Head of caudate nucleus (tissue), 42 donors: ENCODE data around the gene AGAP1.

Experiments
- DNase-seq, 42 donors: peaks; one replicate each; pipeline versions ENCODE4 v3.0.0 to v3.0.0-alpha.2; 2020 to 2021; ENCODE audit warnings: mixed read lengths in 7 of 42
- intact Hi-C: fragments of 100-400 bp; cut with DNase I; formaldehyde crosslinking; loops from one replicate; pipeline ENCODE4 v1.15.0; 2022

The AGAP1 gene

DNA sequence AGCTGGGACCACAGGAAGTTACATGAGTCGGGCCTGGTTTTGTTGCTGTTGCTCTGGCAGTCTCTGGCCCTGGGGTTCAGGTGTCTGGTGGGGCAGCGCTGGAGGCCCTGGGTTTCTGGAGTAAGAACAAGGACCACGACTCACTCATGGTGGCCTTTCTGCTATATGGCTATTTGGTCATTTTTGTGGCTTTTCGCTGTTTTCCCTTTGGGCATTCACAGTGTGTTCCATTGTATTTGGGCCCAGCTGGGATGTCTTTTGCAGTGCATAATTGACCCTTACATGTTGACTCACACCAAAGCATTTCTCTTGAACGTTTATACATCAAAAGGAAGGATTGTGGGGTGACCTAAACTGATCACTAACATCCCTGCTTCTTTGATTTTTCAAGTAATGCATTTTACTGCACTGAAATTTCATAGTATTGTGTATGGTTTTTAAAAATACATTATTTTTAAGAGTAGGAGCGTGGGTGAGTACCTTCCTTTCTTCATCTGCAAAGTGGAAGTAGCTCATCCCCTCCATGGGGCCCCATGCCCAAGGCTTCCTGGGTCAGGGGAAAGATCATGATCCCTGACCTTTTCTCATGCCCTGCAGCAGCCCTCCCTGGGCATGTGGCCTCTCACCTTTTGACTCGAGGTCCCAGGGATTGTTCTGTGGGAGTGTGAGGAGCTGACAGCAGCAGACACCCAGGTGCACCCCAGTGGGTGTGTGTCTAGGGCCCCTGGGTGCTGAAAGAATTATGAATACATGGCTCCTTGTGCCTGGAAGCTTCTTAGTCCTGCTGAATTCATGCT is 225.5 kb downstream of the AGAP1 start:
- intact Hi-C loops: no loop called here
- peak in 4 of 42 donors; percentile 32 to 56 (median 46) for DNase-seq

DNA sequence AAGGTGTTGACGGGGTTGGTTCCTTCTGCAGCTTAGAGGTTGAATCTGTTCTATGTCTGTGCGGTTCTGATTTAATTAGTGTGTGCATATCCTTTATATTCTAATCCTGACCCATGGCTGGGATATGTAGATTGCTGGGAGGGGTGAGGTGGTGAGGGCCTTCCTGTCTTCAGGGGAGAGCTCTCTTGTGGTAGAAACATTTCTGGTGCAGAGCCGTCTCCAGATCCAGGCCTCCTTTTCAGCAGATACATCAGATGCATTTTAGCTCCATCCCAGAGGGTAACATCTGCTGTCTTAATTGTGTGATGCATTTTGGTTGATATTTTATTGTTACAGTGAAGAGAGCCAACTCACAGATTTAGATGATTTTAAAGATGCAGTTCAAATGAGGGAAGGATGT is 227.8 kb downstream of the AGAP1 start:
- intact Hi-C loops: no loop called here
- no peak for DNase-seq

- intact Hi-C loops: no loop called here
Measured at GRCh38 chr2:235722869-235723268, 229.0 kb downstream of the AGAP1 start.

DNA sequence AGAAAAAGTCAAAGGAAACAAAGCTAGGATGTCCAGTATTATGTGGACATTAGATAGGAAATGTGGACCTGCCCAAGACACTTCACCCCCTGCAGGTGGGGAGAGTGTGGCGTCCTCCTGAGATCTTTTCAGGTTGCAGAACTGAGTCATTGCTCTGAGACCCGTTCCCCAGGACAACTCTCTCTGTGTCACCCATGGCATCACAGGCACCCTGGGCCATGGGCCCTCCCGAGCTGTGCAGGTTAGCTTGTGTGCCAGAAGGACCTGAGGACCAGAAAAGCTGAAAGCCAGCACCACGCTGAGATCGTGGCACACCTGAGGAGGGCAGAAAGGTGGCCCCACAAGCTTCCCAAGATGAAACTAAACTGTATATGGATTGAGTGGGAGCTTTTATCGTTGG is 229.5 kb downstream of the AGAP1 start:
- no peak for DNase-seq
- intact Hi-C loops: no loop called here

More at GRCh38 chr2:235722869-235723268, 229.0 kb downstream of the AGAP1 start:
- DNase-seq: peak in 1 of 42 donors; percentile 14

DNA sequence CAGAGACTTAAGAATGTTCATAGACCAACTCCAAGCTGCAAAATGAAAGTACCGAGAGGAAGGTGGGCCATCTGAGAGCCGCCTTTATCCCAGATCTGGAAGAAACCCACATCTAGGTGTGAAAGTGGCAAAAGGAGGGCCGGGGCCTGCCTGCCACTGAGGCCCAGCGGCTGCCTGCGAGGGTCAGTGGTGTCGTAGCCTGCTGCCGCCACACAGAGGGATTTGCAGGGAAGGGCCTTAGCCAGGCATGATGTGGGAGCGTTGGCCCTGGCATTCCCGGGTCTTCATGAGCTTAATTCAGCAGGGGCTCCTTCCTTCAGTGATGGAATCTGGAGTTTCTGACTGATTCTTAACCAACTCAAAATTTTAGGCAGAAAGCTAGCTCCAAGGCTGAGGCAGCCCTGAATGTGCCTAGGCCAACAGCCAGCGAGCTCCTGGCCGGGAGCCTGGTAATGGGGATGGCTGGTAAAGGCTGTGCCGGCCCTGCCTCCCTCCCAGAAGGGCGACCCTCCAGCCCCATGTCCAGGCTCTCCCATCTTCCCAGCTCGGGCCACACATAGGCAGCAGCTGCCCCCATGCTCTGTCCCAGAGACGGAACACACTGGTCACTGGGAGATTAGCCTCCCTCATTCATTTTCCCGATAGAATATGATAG is 230.1 kb downstream of the AGAP1 start:
- intact Hi-C loops: no loop called here
- DNase-seq: peak in 35 of 42 donors; percentile 42 to 84 (median 61)

DNA sequence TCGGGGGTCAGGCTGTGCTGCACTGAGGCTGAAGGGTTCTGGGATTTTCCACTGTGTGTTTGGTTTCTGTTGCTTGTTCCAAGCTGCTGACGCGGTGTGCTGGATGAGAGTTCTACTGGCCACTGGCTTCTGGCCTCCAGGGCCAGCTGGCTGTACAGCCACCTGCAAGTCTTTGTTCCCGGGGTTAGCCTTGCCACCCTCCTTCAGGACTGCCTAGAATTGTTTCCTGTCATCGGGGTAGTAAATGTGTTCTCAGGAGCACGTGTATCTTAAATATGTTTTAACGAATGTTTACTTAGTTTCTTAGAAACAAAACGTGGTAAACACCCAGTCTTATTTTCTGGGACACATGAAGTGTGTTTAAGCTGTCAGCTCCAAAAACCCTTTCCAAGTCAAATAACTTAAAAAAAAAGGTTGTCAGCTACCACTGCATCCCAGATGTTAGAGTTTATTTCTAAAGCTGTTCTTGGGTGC is 231.2 kb downstream of the AGAP1 start:
- peak in 34 of 42 donors; percentile 46 to 90 (median 62) for DNase-seq
- intact Hi-C loops: no loop called here

- intact Hi-C loops: no loop called here
- DNase-seq: peak in 1 of 42 donors; percentile 13
Measured at GRCh38 chr2:235725841-235726240, 232.0 kb downstream of the AGAP1 start.

GRCh38 chr2:235726554-235726953 is 232.7 kb downstream of the AGAP1 start:
- intact Hi-C loops: no loop called here
- DNase-seq: no peak

GRCh38 chr2:235727174-235727573 is 233.3 kb downstream of the AGAP1 start:
- intact Hi-C loops: no loop called here

GRCh38 chr2:235727891-235728799 is 234.3 kb downstream of the AGAP1 start:
- DNase-seq: peak in 1 of 42 donors; percentile 15
- intact Hi-C loops: no loop called here

More at GRCh38 chr2:235727174-235727573, 233.3 kb downstream of the AGAP1 start:
- DNase-seq: no peak

- DNase-seq: peak in 35 of 42 donors; percentile 24 to 88 (median 58)
Measured at GRCh38 chr2:235728800-235729556, 235.1 kb downstream of the AGAP1 start.

GRCh38 chr2:235729557-235729947 is 235.7 kb downstream of the AGAP1 start:
- intact Hi-C loops: no loop called here
- no peak for DNase-seq

More at GRCh38 chr2:235728800-235729556, 235.1 kb downstream of the AGAP1 start:
- intact Hi-C loops: no loop called here

DNA sequence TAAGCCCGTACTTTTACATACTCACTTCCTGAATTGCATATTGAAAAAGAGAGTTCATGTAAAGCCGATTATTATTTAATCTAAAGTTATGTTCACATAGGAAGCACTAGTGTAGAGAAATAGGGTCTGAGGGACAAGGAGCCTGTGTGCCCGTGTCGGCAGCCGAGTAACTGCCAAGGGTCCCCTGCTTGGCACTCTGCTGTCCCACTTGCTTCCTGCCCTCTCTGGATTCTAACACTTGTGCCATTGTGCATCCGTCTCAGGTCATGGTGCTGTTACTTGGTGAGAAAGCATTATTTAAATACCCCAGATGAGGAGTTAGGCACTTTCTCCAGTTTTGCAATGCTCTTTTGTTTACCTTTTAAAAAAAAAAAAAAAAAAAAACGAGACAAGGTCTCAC is 236.3 kb downstream of the AGAP1 start:
- intact Hi-C loops: no loop called here
- DNase-seq: peak in 1 of 42 donors; percentile 13

DNA sequence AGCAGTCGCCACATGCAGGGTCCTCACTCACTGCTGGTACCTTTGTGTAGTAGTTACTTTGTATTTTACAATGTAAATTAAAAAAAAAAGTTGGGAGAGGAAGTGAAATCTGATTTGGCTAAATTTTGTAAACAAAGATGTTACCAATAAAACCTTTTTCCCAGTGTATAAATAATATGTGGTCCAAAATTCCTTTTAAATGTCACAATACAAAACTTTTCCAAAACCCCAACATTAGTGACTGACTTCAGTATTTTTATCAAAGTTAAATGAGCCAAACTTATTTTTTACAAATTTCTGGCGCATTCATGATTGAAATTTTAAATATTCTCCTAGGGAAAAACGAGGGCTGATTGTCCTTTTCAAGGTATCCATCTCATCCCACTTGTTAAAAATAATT is 239.9 kb downstream of the AGAP1 start:
- intact Hi-C loops: no loop called here
- no peak for DNase-seq

DNA sequence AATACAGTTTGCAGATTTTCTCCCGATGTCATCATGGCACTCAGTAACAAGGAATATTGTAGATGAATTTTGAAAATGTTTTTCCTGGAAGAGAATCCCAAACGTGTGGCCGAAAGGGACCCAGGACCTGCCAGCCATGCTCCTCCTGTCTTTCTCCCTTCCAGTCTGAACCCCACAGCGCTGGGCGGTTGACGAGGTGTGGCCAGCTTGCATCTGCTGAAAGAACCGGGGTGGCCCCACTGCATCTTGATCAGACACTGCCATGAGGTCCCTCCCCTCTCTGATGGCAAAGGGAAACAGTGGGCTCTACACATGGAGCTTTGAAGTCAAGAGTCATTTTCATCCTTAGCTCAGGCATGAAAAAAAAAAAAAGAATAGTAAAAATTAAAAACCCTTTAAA is 240.3 kb downstream of the AGAP1 start:
- no peak for DNase-seq
- intact Hi-C loops: no loop called here

GRCh38 chr2:235734688-235735231 is 240.9 kb downstream of the AGAP1 start:
- DNase-seq: peak in 4 of 42 donors; percentile 37 to 64 (median 41)
- intact Hi-C loops: no loop called here

DNA sequence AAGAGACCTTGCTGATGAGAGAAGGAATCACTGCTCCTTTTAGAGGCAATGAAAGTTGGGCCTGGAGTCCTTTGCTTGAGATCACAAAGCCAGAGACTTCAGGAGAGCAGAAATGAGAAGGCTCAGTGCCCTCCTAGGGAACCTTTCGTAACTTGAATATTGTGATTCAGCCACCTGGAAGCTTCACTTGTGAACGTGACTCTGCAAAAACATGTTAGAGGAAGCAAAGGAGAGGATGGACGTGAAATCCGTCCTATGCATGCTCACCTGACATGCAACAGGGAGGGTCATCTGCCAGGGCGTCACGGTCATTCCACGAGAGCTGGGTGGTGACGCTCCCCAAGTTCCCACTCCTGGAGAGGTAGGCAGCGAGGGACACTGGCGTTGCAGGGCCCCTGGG is 243.6 kb downstream of the AGAP1 start:
- intact Hi-C loops: no loop called here
- no peak for DNase-seq

DNA sequence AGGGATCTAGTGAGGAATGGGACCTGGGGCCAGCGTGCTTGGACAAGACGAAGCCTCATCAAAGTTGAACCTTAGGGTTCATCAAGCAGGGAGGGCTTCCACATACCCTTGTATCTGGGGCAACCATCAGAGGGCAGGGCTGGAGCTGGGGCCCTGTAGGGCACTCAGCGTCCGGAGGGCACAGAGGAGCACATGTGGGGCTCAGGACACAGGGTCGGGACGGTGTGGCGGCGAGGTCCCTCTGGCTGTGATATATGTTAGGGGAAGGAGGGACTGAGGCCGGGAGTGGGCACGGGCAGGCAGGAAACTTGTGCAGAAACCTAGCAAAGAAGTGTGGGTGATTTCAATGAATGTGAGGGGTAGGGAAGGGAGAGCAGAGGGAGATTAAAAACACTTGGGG is 244.0 kb downstream of the AGAP1 start:
- intact Hi-C loops: no loop called here
- no peak for DNase-seq
